ENCODE results near the gene ANKRD37. TPM values are rescaled to one million over a fixed set of nuclear protein-coding genes. Genes with fewer than 3 reads are reported as not detected.

Gene ANKRD37
- total RNA-seq, 1 experiment from 2014 or later = 3.7 TPM

DNA sequence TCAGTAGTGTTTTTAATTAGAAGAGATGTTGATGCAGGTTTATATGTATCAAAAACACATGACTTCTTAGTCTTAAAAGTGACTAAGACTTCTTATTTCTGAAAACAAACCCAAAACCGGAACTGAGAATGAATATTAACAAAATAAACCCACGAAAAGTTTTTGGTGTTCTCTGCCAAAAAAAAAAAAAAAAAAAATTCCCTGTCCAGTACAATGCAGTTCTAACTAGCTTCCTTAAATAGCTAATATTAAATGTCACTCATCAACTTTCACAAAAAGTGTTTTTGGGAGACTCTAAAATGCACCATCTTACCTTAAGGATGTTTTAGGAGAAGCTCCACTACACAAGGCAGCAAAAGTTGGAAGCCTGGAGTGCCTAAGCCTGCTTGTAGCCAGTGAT lies 2.0 kb downstream of the ANKRD37 start:
- H2AK5ac ChIP-seq (ENCODE audit: insufficient read length, low read length) = no peak overlapping the region
- no peak overlapping the region for H2BK20ac ChIP-seq (ENCODE audit: low read depth, low read length, poor library complexity, severe bottlenecking)
- H2BK15ac ChIP-seq (ENCODE audit: low read depth, low read length) = no peak overlapping the region
- Mint-ChIP-seq H3K4me3 (no peak overlapping the region), H3K27ac (no peak overlapping the region), H3K4me1 (peaks cover 18 to 24% of the 10 kb centered on the region in 2 experiments), H3K27me3 (ENCODE audit: low read depth) (peaks cover 2% of the 10 kb centered on the region; the same call in 1 of the 2 replicates), H3K36me3 (ENCODE audit: insufficient read depth in 1 of 3, low read depth in 3 of 3) (peaks cover 1 to 46% (median 45%) of the 10 kb centered on the region in 3 experiments; a peak in 6 of 7 replicates), H3K9me3 (peaks cover 0 to 2% of the 10 kb centered on the region in 2 experiments; a peak in 1 of 5 replicates)
- H3K79me2 ChIP-seq (ENCODE audit: insufficient read depth, low read length) = no peaks in the 10 kb centered on the region
- no peak overlapping the region for H4K5ac ChIP-seq (ENCODE audit: insufficient read length, low read depth, low read length)
- H3K27ac ChIP-seq (ENCODE audit: insufficient read length, low read depth, low read length) = no peak overlapping the region
- H4K91ac ChIP-seq (ENCODE audit: insufficient read length, low read depth, low read length) = no peak overlapping the region
- H3K23me2 ChIP-seq (ENCODE audit: insufficient read length, low read depth, low read length, poor library complexity, severe bottlenecking) = peaks cover 9% of the 10 kb centered on the region
- no peaks in the 10 kb centered on the region for H3K27me3 ChIP-seq (ENCODE audit: insufficient read depth, low read length)
- H2AFZ ChIP-seq (ENCODE audit: low read length) = no peak overlapping the region
- no peak overlapping the region for H3K9ac ChIP-seq (ENCODE audit: extremely low read depth, insufficient read length, low read length)
- H3K4me2 ChIP-seq (ENCODE audit: insufficient read depth, insufficient read length, low read length) = no peak overlapping the region
- no peak overlapping the region for H4K8ac ChIP-seq (replicated peaks; ENCODE audit: insufficient read length, low read depth, low read length)
- H3K18ac ChIP-seq (ENCODE audit: insufficient read length, low read depth, low read length) = no peak overlapping the region
- no peak overlapping the region for H3T11ph ChIP-seq (ENCODE audit: low read length)
- H3K23ac ChIP-seq (ENCODE audit: insufficient read length, low read depth, low read length) = no peak overlapping the region
- H3K9me3 ChIP-seq (ENCODE audit: control insufficient read depth, low read depth, low read length) = no peaks in the 10 kb centered on the region
- H2BK12ac ChIP-seq (ENCODE audit: insufficient read length, low read depth, low read length) = no peak overlapping the region
- H3K79me1 ChIP-seq (ENCODE audit: insufficient read depth, low read depth, low read length, poor library complexity, severe bottlenecking) = no peaks in the 10 kb centered on the region
- no peak overlapping the region for H2BK120ac ChIP-seq (ENCODE audit: low read depth, low read length, poor library complexity, severe bottlenecking)
- TF ChIP-seq, protein P1, sequence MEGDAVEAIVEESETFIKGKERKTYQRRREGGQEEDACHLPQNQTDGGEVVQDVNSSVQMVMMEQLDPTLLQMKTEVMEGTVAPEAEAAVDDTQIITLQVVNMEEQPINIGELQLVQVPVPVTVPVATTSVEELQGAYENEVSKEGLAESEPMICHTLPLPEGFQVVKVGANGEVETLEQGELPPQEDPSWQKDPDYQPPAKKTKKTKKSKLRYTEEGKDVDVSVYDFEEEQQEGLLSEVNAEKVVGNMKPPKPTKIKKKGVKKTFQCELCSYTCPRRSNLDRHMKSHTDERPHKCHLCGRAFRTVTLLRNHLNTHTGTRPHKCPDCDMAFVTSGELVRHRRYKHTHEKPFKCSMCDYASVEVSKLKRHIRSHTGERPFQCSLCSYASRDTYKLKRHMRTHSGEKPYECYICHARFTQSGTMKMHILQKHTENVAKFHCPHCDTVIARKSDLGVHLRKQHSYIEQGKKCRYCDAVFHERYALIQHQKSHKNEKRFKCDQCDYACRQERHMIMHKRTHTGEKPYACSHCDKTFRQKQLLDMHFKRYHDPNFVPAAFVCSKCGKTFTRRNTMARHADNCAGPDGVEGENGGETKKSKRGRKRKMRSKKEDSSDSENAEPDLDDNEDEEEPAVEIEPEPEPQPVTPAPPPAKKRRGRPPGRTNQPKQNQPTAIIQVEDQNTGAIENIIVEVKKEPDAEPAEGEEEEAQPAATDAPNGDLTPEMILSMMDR (conservative IDR thresholded peaks at IDR 0.05) = no peak
- H3K4me1 ChIP-seq (ENCODE audit: insufficient read depth, low read length) = no peaks in the 10 kb centered on the region
- WGBS (ENCODE audit: extremely low coverage, insufficient read length, low lambda C conversion rate) = no CpG with 5 or more reads among the region's 2 CpGs
- no peak overlapping the region for H3K14ac ChIP-seq (ENCODE audit: insufficient read depth, low read length)
- H4K20me1 ChIP-seq (ENCODE audit: control insufficient read depth, insufficient read depth, insufficient read length) = no peaks in the 10 kb centered on the region
- no peak overlapping the region for H2BK5ac ChIP-seq (ENCODE audit: insufficient read length, low read length)
- DNase-seq = no peak
- H3K4ac ChIP-seq (ENCODE audit: low read depth, low read length) = no peak overlapping the region
- no peak overlapping the region for H3K56ac ChIP-seq (ENCODE audit: insufficient read length, low read depth, low read length)

All from H9 (cell line).